ENCODE results near the gene ZNF217.

DNA sequence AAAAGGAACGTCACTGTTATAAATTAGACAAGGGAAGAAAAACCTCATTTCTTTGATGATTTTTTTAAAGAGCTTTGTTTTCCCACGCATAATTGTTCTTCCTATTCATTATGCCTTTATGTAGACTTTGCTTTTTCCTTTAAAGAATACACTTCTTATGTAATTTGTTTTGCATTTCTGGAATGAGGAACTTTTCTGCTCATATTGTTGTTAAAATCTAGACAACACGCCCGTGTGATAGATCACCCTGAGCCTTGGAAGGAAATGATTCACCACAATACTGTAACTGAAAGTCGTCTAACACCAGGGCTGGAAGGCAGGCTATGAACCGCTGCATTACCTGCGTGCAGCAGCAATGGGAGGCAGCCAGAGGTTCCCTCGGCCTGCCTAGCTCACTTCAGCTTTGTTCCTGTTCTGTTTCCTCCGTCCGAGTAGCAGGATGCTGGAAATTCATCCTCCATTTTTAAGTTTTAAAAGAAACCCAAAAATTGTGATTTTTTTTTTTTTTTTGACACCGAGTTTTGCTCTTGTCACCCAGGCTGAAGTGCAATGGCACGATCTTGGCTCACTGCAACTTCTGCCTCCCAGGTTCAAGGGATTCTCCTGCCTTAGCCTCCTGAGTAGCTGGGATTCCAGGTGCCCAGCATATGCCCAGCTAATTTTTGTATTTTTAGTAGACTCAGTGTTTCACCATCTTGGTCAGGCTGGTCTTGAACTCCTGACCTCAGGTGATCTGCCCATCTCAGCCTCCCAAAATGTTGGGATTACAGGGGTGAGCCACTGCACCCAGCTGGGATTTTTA, 49.6 kb upstream of the ZNF217 start:
- TF ChIP-seq TEAD4 (IDR thresholded peaks at IDR 0.05) (no peak), RAD21 (IDR thresholded peaks at IDR 0.05; ENCODE audit: low read depth) (no peak), CEBPB (IDR thresholded peaks at IDR 0.05) (no peak)
- TF ChIP-seq, protein P1, sequence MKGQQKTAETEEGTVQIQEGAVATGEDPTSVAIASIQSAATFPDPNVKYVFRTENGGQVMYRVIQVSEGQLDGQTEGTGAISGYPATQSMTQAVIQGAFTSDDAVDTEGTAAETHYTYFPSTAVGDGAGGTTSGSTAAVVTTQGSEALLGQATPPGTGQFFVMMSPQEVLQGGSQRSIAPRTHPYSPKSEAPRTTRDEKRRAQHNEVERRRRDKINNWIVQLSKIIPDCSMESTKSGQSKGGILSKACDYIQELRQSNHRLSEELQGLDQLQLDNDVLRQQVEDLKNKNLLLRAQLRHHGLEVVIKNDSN (IDR thresholded peaks at IDR 0.05), result no peak

All from Ishikawa (cell line).